ENCODE data around the gene SLC2A13.
"Not testable (repeated sequence)": the region's sequence is repeated elsewhere in the genome, so short reads cannot be mapped to it uniquely, and the experiment has no call there.

SLC2A13 gene

DNA sequence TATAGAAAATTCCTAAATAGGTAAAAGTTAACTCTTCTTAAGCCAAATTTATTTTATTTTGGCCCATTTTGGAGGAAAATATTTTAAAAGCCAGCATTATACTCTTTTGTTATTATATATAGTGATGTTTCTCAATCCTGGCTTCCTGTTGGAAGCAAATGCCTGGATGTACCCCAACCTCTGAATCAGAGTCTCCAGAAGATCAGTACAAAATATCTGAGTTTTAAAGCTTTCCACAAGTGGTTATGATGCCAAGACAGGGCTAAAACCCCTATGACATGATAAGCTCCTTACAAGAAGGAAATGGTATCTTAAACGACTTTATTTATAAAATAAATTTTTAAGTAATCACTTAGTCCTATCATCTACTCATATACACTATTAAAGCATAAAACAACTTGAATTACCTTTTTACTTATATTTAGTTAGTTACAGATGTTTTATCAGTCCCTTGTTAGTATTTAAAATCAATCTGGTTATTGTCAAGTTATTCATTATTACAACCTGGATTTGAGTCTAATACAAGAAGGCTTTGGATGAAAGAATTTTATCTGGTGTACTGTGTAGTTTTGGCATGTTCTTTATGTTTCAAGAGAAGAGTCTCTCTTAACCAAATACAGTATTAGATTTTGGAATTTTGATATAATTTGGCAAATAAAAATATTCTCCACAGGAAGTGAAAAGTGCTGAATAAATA is 238.1 kb downstream of the SLC2A13 start:
- Histone ChIP-seq H3K4me1 (ENCODE audit: control insufficient read depth, insufficient read depth, low read length, poor library complexity, severe bottlenecking) (no peaks in the 10 kb centered on the region), H3K27ac (ENCODE audit: insufficient read depth, low read length, poor library complexity, severe bottlenecking) (no peak overlapping the region), H3K4me3 (ENCODE audit: insufficient read depth, low read depth, low read length, poor library complexity, severe bottlenecking) (no peak overlapping the region), H3K27me3 (replicated peaks; ENCODE audit: control insufficient read depth, insufficient read depth, low read length, poor library complexity, severe bottlenecking) (no peaks in the 10 kb centered on the region), H3K9me3 (ENCODE audit: control insufficient read depth, low read length) (no peaks in the 10 kb centered on the region), H3K36me3 (ENCODE audit: control insufficient read depth, insufficient read depth, low read length) (no peaks in the 10 kb centered on the region)
- no peak for DNase-seq

DNA sequence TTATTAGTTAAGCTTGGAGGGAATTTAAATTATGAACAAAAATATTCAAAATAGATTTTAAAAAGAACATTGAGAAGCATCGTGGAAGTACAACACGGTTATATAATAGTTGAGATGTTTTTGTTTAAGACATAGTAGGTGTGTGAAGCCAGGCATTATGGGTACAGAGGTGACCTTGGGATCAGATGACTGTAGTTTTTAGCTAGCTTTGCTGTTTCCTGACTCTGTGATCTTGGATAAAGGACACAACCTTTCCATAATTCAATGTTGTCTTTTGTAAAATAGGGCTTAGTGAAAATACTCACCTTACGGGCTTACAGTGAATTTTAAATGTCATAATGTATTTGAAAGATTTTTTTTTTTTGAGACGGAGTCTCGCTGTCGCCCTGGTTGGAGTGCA is 239.7 kb downstream of the SLC2A13 start:
- no peaks in the 10 kb centered on the region for H3K36me3 ChIP-seq (ENCODE audit: control insufficient read depth, insufficient read depth, low read length)
- no peak overlapping the region for H3K4me3 ChIP-seq (ENCODE audit: insufficient read depth, low read depth, low read length, poor library complexity, severe bottlenecking)
- no peak overlapping the region for H3K27ac ChIP-seq (ENCODE audit: insufficient read depth, low read length, poor library complexity, severe bottlenecking)
- no peaks in the 10 kb centered on the region for H3K4me1 ChIP-seq (ENCODE audit: control insufficient read depth, insufficient read depth, low read length, poor library complexity, severe bottlenecking)
- DNase-seq, result no peak
- no peaks in the 10 kb centered on the region for H3K9me3 ChIP-seq (ENCODE audit: control insufficient read depth, low read length)
- H3K27me3 ChIP-seq (replicated peaks; ENCODE audit: control insufficient read depth, insufficient read depth, low read length, poor library complexity, severe bottlenecking), result no peaks in the 10 kb centered on the region

DNA sequence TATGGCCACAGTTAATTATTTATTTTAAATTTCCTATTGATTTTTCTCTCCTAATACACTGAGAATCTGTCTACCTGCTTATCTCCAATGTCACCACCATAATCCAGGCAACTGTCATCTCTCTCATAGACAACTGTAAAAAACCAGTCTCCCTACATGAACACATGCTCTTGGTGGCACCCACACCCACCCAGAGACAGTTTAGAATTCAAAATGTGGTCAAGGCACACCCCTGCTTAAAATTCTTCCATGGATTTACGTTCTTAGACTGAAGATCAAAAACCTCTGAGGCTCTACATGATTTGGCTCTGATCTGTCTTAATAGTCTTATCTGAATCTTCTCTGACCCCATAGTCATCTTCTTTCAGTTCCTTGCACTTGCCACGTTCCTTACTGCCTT is 245.2 kb downstream of the SLC2A13 start:
- no peaks in the 10 kb centered on the region for H3K27me3 ChIP-seq (replicated peaks; ENCODE audit: control insufficient read depth, insufficient read depth, low read length, poor library complexity, severe bottlenecking)
- no peaks in the 10 kb centered on the region for H3K9me3 ChIP-seq (ENCODE audit: control insufficient read depth, low read length)
- no peak for DNase-seq
- H3K27ac ChIP-seq (ENCODE audit: insufficient read depth, low read length, poor library complexity, severe bottlenecking), result no peak overlapping the region
- H3K4me3 ChIP-seq (ENCODE audit: insufficient read depth, low read depth, low read length, poor library complexity, severe bottlenecking), result no peak overlapping the region
- no peaks in the 10 kb centered on the region for H3K36me3 ChIP-seq (ENCODE audit: control insufficient read depth, insufficient read depth, low read length)
- no peaks in the 10 kb centered on the region for H3K4me1 ChIP-seq (ENCODE audit: control insufficient read depth, insufficient read depth, low read length, poor library complexity, severe bottlenecking)

DNA sequence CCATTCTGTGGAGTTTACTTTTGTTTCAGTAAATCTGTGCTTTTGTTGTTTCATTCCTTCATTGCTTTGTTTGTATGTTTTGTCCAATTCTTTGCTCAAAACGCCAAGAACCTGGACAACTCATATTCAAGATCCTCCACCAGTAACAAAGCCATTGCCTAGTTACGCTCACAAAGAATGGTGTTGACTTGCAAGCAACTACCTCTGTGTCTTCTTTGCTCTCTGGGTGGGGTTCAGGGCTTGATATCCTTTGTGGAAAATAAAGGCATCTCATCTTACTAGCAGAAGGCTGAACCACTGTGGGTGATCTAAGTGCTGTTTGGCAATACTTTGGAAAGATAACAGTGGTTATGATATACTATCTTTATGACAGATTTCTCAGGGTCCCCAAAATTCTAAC is 252.9 kb downstream of the SLC2A13 start:
- H3K4me1 ChIP-seq (ENCODE audit: control insufficient read depth, insufficient read depth, low read length, poor library complexity, severe bottlenecking), result no peaks in the 10 kb centered on the region
- no peaks in the 10 kb centered on the region for H3K27me3 ChIP-seq (replicated peaks; ENCODE audit: control insufficient read depth, insufficient read depth, low read length, poor library complexity, severe bottlenecking)
- no peak for DNase-seq
- H3K4me3 ChIP-seq (ENCODE audit: insufficient read depth, low read depth, low read length, poor library complexity, severe bottlenecking), result no peak overlapping the region
- no peak overlapping the region for H3K27ac ChIP-seq (ENCODE audit: insufficient read depth, low read length, poor library complexity, severe bottlenecking)
- H3K36me3 ChIP-seq (ENCODE audit: control insufficient read depth, insufficient read depth, low read length), result no peaks in the 10 kb centered on the region
- H3K9me3 ChIP-seq (ENCODE audit: control insufficient read depth, low read length), result no peaks in the 10 kb centered on the region

DNA sequence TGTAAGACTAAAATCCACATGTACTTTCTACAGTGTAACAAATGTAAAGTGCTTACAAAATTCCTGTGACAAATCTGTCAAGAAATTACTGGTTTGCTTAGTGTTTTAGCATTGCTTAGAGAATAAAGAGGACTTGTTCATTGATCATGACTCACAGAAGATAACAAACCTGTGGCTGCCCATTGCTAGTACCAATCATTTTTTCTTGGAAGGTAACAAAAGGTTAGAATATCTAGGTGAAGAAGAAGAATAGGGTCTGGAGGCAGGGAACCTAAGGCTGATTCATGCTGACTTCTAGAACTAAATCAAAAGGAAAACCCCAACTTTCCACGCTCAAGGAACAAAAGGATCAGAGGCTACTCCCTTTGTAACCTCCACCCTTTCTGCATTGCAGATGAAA is 253.5 kb downstream of the SLC2A13 start:
- no peak for DNase-seq
- Histone ChIP-seq H3K36me3 (ENCODE audit: control insufficient read depth, insufficient read depth, low read length) (no peaks in the 10 kb centered on the region), H3K27ac (ENCODE audit: insufficient read depth, low read length, poor library complexity, severe bottlenecking) (no peak overlapping the region), H3K27me3 (replicated peaks; ENCODE audit: control insufficient read depth, insufficient read depth, low read length, poor library complexity, severe bottlenecking) (no peaks in the 10 kb centered on the region), H3K9me3 (ENCODE audit: control insufficient read depth, low read length) (no peaks in the 10 kb centered on the region), H3K4me3 (ENCODE audit: insufficient read depth, low read depth, low read length, poor library complexity, severe bottlenecking) (no peak overlapping the region), H3K4me1 (ENCODE audit: control insufficient read depth, insufficient read depth, low read length, poor library complexity, severe bottlenecking) (no peaks in the 10 kb centered on the region)

DNA sequence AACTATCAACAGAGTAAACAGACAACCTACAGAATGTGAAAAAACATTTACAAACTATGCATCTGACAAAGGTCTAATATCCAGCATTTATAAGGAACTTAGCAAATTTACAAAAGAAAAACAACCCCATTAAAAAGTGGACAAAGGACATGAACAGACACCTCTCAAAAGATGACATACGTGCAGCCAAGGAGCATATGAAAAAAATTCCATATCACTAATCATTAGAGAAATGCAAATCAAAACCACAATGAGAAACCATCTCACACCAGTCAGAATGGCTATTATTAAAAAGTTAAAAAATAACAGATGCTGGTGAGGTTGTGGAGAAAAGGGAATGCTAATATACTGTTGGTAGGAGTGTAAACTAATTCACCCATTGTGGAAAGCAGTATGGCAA is 257.7 kb downstream of the SLC2A13 start:
- H3K4me1 ChIP-seq (ENCODE audit: control insufficient read depth, insufficient read depth, low read length, poor library complexity, severe bottlenecking); H3K27me3 ChIP-seq (replicated peaks; ENCODE audit: control insufficient read depth, insufficient read depth, low read length, poor library complexity, severe bottlenecking); DNase-seq; H3K36me3 ChIP-seq (ENCODE audit: control insufficient read depth, insufficient read depth, low read length); H3K9me3 ChIP-seq (ENCODE audit: control insufficient read depth, low read length); H3K4me3 ChIP-seq (ENCODE audit: insufficient read depth, low read depth, low read length, poor library complexity, severe bottlenecking); H3K27ac ChIP-seq (ENCODE audit: insufficient read depth, low read length, poor library complexity, severe bottlenecking): not testable (repeated sequence)

DNA sequence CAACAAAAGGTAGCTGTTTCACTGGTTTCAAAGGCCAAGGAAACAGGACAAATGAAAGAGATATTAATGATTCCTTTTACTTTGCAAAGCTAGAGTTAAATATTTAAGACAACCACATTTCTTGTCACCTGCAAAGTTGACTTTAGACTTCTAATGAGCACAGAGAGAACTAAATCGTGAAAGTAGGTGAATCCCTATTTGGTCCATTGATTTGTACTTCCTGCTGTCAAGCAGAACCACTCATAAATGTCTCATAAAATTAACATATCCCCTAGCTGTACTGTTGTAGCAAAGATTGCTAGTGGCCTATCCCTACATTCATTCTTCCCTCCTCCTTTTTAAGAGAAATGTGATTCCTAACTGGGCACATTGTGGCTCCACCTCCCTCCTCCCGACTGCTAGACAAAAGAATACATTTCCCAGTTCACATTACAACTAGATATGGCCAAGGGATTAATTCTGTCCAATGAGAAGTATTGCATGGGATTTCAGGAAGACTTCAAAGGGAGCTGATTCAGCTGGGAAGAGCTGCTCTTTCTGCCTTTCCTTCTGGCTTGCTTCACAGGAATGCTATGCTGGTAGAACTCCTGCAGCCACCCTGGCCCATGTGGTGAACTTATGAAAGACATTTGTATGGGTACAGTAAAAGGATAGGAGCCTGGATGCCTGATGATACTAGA is 258.8 kb downstream of the SLC2A13 start:
- Histone ChIP-seq H3K27me3 (replicated peaks; ENCODE audit: control insufficient read depth, insufficient read depth, low read length, poor library complexity, severe bottlenecking) (no peaks in the 10 kb centered on the region), H3K27ac (ENCODE audit: insufficient read depth, low read length, poor library complexity, severe bottlenecking) (no peak overlapping the region), H3K36me3 (ENCODE audit: control insufficient read depth, insufficient read depth, low read length) (no peaks in the 10 kb centered on the region), H3K4me3 (ENCODE audit: insufficient read depth, low read depth, low read length, poor library complexity, severe bottlenecking) (no peak overlapping the region), H3K9me3 (ENCODE audit: control insufficient read depth, low read length) (no peaks in the 10 kb centered on the region), H3K4me1 (ENCODE audit: control insufficient read depth, insufficient read depth, low read length, poor library complexity, severe bottlenecking) (no peaks in the 10 kb centered on the region)
- no peak for DNase-seq

DNA sequence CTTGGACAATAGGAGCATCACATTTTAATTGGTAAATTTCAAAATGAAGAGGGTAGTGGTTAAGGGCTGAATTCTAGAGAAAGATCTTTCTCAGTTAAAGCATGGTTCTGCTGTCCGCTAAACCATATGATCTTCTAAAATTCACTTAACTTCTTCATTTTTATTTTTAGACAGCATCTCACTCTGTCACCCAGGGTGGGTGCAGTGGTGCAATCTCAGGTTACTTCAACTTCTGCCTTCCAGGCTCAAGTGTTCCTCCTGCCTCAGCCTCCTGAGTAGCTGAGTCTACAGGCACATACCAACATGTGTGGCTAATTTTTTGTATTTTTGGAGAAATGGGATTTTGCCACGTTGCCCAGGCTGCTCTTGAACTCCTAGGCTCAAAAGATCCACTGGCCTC is 259.6 kb downstream of the SLC2A13 start:
- Histone ChIP-seq H3K9me3 (ENCODE audit: control insufficient read depth, low read length) (no peaks in the 10 kb centered on the region), H3K4me1 (ENCODE audit: control insufficient read depth, insufficient read depth, low read length, poor library complexity, severe bottlenecking) (no peaks in the 10 kb centered on the region), H3K36me3 (ENCODE audit: control insufficient read depth, insufficient read depth, low read length) (no peaks in the 10 kb centered on the region), H3K4me3 (ENCODE audit: insufficient read depth, low read depth, low read length, poor library complexity, severe bottlenecking) (no peak overlapping the region), H3K27me3 (replicated peaks; ENCODE audit: control insufficient read depth, insufficient read depth, low read length, poor library complexity, severe bottlenecking) (no peaks in the 10 kb centered on the region), H3K27ac (ENCODE audit: insufficient read depth, low read length, poor library complexity, severe bottlenecking) (no peak overlapping the region)
- no peak for DNase-seq

DNA sequence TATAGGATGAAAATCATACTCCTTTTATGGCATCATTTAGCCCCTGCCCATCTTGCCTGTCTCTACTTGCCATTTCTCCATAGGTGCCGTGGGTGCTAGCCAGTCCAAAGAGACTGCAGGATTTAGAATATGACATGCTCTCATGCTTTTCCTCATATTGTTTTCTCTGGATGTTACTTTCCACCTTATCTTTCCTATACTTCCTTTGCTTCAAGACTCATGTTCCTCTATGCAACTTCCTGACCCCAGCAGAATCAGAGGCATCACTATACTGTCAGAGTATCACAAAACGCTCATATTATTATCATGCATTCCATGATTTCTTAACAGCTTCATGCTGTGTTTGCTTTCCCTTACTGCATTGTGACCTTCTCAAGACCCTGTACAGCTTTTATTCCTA is 265.5 kb downstream of the SLC2A13 start:
- DNase-seq, result no peak
- Histone ChIP-seq H3K4me1 (ENCODE audit: control insufficient read depth, insufficient read depth, low read length, poor library complexity, severe bottlenecking) (no peaks in the 10 kb centered on the region), H3K36me3 (ENCODE audit: control insufficient read depth, insufficient read depth, low read length) (no peaks in the 10 kb centered on the region), H3K4me3 (ENCODE audit: insufficient read depth, low read depth, low read length, poor library complexity, severe bottlenecking) (no peak overlapping the region), H3K27me3 (replicated peaks; ENCODE audit: control insufficient read depth, insufficient read depth, low read length, poor library complexity, severe bottlenecking) (no peaks in the 10 kb centered on the region), H3K9me3 (ENCODE audit: control insufficient read depth, low read length) (no peaks in the 10 kb centered on the region), H3K27ac (ENCODE audit: insufficient read depth, low read length, poor library complexity, severe bottlenecking) (no peak overlapping the region)

DNA sequence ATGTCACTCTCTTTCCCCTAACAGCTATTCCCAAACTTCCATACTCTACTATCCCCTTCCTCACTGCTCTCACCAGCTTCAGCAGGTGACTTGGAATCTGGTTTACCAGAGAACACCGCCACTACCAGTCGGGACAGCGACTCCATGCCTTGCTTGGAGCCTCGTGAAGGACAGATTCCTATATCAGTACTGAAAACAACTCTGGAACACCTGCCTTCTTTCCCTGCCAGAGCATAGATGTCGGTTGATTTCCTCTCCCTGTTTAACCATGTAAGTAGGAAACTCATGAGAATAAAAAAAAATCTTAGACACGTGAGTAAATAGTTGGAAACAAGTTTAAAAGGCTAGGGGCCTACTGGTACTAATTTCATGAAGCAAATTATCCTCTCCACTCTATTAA is 266.8 kb downstream of the SLC2A13 start:
- H3K27me3 ChIP-seq (replicated peaks; ENCODE audit: control insufficient read depth, insufficient read depth, low read length, poor library complexity, severe bottlenecking), result no peaks in the 10 kb centered on the region
- H3K9me3 ChIP-seq (ENCODE audit: control insufficient read depth, low read length), result no peaks in the 10 kb centered on the region
- H3K27ac ChIP-seq (ENCODE audit: insufficient read depth, low read length, poor library complexity, severe bottlenecking), result no peak overlapping the region
- no peak overlapping the region for H3K4me3 ChIP-seq (ENCODE audit: insufficient read depth, low read depth, low read length, poor library complexity, severe bottlenecking)
- DNase-seq, result no peak
- H3K4me1 ChIP-seq (ENCODE audit: control insufficient read depth, insufficient read depth, low read length, poor library complexity, severe bottlenecking), result no peaks in the 10 kb centered on the region
- no peaks in the 10 kb centered on the region for H3K36me3 ChIP-seq (ENCODE audit: control insufficient read depth, insufficient read depth, low read length)
